NT2/D1 (cell line): ENCODE results near the gene SIT1.

Source experiments
- SUZ12 ChIP-seq: IDR thresholded peaks from 2 replicates; pipeline ENCODE4 v1.6.1; 2011; ENCODE audit not compliant: insufficient read length, insufficient read depth; ENCODE audit errors: extremely low read depth
- YY1 ChIP-seq: IDR thresholded peaks from 2 replicates; pipeline ENCODE4 v1.6.1; 2011; ENCODE audit not compliant: insufficient read length, insufficient read depth
- ZNF274 ChIP-seq: IDR thresholded peaks from 2 replicates; pipeline ENCODE4 v1.6.1; 2011; ENCODE audit warnings: mild to moderate bottlenecking, low read depth, low read length

DNA sequence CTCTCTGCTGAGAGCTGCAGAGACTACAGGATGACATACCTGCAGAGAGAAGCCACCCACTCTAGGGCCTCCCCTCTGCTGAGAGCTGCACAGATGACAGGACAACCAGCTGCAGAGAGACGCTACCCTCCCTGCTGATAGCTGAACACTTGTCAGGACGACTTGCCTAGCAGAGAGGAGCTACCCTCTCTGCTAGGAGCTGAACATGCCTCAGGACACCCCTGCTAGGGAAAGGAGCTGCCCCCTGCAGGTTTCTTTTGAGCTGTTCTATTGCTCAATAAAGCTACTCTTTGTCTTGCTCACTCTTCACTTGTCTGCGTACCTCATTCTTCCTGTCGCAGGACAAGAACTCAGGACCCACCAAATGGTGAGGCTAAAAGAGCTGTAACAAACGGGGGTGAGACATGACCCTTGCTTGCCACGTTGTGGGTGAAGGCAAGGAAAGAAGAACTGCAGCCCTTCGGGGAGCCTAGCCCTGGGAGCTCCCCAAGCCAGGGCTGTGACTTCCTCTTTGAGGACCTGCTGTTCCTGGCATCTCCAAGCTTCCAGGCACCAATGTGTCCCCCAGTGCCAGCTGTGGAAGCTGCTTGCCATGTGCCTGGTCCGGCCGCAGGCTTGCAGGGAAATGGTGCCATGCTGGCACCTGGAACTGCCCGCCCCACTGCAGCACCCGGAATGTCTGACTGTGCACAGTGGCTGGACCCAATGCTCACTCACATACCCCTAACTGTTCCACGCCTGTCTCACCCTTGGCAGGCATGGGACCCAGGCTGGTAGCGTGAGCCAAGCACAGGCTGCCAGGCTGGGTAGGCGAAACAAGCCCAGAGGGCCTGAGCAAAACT lies 50.7 kb downstream of the SIT1 start:
- TF ChIP-seq SUZ12 (no peak), ZNF274 (no peak), YY1 (no peak)
